GM21423 (cell line): Measurements from ENCODE around the gene NUTF2.

Experiments
- ATAC-seq: cut with Tn5 transposase; IDR thresholded peaks from one replicate; pipeline ENCODE4 v1.9.1; 2021; ENCODE audit warnings: mild to moderate bottlenecking, moderate library complexity; ENCODE audit not compliant: unreplicated experiment

The NUTF2 gene

DNA sequence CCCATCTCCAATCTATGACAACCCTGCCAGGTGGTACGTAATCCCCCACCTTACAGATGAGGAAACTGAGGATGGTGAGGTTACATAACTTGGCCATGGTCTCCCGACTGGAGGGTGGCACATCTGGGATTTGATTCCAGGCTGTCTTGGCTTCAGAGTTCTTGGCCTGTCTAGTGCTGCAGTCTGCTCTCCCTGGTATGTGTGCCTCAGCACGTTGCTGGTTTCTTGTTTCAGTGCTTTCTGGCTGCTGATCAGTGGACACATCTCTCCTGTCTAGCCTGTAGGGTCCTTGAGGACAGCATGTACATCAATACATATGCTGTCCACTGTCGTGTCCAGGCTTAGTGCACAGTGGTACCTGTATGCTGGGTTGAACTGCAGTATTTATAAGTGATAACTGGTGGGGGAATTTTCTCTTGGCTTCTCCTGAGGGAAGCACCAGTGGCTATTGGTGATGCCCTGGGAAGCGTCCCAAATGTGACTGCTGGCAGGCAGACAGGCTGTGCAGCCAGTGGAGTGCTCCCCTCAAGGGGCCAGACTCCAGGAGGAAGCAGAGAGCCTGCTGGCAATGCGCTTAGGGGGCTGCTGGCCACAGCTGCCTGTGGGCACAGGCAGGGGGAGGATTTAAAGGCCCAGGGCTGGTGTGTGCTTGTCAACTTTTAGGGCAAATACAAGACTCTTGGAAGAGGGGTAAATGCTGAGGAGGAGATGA is 70.6 kb downstream of the NUTF2 start:
- no peak for ATAC-seq

DNA sequence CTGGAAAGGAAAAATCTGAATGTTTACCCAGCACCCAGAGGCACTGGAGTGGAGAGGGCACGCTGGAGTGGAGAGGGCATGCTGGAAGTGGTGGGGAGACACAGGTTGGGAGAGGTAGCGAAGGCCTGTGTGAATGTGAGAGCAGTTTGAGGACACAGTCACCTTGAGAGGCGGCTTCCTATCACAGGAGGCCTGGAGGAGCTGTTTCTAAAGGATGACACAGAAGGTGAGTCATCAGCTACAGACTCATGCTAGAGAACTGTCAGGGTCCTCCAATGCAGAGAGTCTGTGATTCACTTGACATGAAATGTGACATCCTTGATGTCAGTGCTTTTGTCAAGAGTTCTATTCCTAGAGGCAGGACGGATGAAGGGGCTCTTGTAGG is 71.1 kb downstream of the NUTF2 start:
- ATAC-seq: no peak

GRCh38 chr16:67919622-67920221 is 73.0 kb downstream of the NUTF2 start:
- ATAC-seq: no peak
